ENCODE results near the gene ORC1.

DNA sequence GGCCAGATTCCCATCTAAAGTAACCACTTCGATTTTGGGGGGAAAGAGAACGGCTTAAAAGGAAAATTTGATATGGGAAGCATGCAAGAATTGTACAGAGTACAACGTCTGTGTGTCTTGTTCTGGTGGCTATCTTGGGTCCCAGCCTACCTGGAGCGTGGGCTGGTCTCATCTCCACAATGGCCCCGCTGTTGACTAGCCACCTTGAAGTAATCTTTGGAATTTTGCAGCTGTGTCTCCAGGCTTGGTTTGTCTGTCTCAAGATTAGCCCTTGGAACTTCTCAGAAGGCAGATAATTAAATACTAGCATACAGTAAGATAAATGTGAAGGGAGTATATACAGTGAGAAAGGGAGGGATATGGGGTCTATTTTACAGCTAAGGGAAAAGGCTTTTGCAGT lies 37.0 kb downstream of the ORC1 start:
- TF ChIP-seq GATA2 (IDR thresholded peaks at IDR 0.05; ENCODE audit: low read depth, low read length): no peak
- TF ChIP-seq GATA3 (IDR thresholded peaks at IDR 0.05; ENCODE audit: low read depth, low read length): no peak

Measured in SH-SY5Y (cell line).